Measurements from ENCODE around the gene PTPRG.
A peak's percentile ranks its signal among the peaks of the same experiment; 100 is the strongest.

PTPRG gene

DNA sequence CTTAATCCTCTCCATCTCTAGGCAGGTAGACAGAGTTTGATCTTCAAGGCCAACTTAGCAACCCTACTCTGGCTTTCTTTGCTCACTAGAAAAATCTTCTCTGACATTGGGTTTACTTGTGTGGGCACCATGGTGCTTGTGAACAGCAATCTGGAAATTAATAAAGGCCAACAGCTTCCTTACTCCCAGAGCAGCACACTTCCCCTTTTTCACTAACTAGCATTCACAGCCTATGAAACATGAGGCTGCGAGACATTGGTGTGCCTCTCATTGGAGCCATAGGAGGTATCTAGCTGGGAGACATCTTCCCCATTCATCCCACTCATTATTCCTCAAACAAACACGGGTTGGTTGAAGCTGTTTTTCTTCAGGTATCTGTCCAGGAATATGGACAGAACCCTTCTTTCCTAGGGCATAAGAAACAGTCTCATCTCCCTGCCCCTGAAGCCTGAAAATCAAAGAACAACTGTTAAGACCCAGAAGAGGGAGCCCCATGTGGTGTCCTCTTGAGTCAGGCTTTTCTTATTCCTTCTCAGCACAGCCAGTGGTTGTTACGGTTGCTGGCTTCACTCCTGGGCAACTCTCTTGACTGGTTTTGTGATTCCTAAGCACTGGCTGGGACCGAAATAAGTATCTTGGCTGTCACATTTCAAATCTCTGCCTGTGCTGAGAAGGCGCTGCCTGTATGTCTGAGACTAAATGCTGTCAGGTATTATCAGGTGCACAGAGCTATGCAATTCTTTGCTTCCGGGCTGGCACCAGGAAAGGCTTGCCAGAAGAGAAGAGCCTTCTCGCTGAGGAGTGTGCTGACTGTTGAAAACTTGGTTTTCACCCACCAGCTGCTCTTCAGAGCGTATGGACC lies 617.6 kb downstream of the PTPRG start:
- no peak for DNase-seq

GRCh38 chr3:62180514-62180913 lies 619.1 kb downstream of the PTPRG start:
- no peak for DNase-seq

DNA sequence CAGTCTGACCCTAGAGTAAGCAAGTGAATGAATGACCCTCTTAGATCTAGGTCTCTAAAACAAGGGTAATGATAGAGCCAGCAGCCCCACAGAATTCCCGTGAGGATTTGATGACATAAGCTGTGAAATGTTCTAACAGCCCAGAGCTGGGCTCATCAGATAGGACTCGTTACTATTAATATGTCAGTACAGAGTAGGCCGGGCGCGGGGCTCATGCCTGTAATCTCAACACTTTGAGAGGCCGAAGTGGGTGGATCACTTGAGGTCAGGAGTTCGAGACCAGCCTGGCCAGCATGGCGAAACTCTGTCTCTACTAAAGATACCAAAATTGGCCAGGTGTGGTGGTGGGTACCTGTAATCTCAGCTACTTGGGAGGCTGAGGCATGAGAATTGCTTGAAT lies 621.7 kb downstream of the PTPRG start:
- no peak for DNase-seq

GRCh38 chr3:62183969-62184368 lies 622.6 kb downstream of the PTPRG start:
- no peak for DNase-seq

- DNase-seq = no peak
These were observed 623.2 kb downstream of the PTPRG start for GRCh38 chr3:62184559-62184958.

DNA sequence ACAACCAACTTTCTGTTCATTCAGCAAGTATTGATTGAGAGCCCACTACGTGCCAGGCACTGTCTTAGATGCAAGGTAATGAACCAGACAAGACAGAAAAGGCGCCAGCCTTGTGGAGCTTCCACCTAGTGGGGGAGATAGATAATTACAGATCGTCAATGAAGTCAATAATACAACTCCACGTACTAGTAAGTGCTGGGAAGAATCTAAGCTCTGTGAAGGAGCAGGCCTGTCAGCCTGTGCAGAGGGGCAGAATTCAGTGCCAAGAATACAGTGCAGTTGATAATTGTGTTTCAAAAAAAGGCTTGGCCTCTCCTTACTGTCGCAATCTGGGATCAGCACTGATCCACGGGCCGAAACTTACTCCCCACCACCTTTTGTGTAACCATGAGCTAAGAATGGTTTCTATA lies 625.7 kb downstream of the PTPRG start:
- DNase-seq = no peak

GRCh38 chr3:62188681-62189375 lies 627.5 kb downstream of the PTPRG start:
- DNase-seq = peak; percentile 38 to 57

- no peak for DNase-seq
These were observed 628.0 kb downstream of the PTPRG start for GRCh38 chr3:62189376-62189698.

GRCh38 chr3:62192891-62193290 lies 631.5 kb downstream of the PTPRG start:
- no peak for DNase-seq

GRCh38 chr3:62193586-62194345 lies 632.4 kb downstream of the PTPRG start:
- DNase-seq = no peak

DNA sequence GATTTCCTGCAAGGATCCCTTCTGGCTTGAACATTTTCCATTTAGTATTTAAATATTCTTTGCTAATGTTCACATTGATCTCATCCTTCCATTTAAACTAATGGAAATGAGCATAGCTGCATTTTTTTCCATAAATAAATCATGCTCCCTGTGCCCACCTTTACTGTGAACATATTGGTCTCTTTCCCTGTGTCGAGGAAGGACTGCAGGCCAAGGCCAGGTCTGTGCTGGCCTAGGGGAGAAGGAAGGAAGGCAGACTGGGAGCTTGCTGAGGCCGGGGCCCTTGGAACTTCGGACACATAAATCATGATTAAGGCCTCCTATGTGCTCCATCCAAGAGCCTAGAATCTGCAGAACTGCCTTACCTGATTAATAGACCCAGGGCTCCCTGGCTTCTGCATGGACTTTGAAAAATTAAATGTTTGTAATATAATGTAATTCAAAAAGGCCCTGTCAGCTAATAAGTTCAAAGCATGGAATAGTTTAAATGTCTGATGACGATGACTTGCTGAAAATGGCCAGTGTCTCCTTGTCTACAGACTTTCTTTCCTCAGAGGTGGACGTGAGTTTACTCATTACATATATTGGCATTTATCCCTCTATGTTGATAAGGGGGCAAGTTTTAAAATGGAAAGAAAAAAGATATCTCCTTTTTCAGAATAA lies 636.1 kb downstream of the PTPRG start:
- DNase-seq = no peak

DNA sequence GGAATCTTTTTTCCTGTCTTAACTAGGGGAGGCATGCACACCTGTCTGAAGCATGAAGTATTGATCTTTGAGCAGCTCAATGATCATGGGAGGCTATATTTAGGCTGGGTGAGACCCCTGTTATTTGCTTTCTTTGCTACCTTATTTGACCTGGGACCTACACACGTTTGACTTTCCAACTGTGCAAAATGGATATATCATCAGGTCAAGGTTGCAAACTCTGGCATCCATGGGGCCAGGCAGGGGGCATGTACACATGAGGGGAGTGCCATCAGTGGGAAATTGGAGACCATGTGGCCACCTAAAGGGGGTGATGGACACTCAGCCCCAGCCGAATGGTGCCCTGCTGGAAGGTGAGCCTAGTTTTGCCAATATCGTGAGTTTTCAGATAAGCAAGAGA lies 637.8 kb downstream of the PTPRG start:
- DNase-seq = no peak

GRCh38 chr3:62201438-62202035 lies 640.2 kb downstream of the PTPRG start:
- DNase-seq = peak in 1 of 2 donors; percentile 19

DNA sequence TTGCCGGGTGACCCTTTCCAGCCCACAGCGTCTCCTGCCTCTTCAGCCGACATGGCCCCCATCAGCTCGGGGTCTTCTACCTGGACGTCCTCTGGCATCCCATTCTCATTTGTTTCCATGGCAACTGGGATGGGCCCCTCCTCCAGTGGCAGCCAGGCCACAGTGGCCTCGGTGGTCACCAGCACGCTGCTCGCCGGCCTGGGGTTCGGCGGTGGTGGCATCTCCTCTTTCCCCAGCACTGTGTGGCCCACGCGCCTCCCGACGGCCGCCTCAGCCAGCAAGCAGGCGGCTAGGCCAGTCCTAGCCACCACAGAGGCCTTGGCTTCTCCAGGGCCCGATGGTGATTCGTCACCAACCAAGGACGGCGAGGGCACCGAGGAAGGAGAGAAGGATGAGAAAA lies 641.8 kb downstream of the PTPRG start:
- no peak for DNase-seq

DNA sequence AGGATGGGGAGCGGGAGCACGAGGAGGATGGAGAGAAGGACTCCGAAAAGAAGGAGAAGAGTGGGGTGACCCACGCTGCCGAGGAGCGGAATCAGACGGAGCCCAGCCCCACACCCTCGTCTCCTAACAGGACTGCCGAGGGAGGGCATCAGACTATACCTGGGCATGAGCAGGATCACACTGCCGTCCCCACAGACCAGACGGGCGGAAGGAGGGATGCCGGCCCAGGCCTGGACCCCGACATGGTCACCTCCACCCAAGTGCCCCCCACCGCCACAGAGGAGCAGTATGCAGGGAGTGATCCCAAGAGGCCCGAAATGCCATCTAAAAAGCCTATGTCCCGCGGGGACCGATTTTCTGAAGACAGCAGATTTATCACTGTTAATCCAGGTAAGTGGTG lies 642.2 kb downstream of the PTPRG start:
- no peak for DNase-seq

DNA sequence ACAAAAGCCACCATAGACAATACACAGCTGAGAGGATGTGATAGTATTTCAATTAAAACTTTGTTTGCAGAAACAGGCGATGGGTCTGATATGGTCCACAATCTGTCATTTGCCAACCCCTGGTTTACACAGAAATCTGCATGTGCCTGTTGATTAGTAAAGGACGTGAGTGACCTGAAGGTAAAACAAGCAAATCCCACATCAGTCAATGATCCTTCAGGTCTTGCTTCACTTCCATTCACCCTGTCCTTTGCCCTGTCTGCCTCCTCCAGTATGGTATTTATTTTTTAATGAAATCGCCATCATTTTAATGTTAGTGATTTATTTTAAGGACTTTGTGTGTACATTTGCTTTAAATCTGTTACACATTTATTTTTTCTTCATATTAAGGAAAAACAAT lies 645.8 kb downstream of the PTPRG start:
- no peak for DNase-seq

DNA sequence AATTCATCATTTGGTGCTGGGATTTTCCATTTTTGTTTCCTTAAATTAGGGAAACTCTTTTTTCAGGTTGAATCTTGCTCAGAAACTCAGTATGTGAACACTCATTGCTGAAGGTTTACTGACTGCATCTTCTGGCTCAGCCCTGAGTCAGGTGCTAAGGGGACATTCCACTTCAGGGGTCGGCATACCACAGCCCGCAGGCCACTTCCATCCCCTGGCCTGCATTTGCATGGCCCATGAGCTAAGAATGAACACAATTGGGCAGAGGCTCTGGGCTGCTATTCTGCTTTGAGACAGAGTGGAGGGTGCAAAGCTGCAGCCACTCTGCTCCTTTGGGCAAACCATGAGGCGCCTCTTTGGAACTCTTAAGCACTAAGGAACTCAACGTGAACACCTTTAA lies 647.0 kb downstream of the PTPRG start:
- DNase-seq = no peak

- DNase-seq = no peak
These were observed 647.7 kb downstream of the PTPRG start for GRCh38 chr3:62209101-62209500.

GRCh38 chr3:62210011-62210410 lies 648.6 kb downstream of the PTPRG start:
- no peak for DNase-seq

- no peak for DNase-seq
These were observed 650.5 kb downstream of the PTPRG start for GRCh38 chr3:62211675-62212429.

GRCh38 chr3:62214850-62215249 lies 653.5 kb downstream of the PTPRG start:
- DNase-seq = no peak

GRCh38 chr3:62220616-62221015 lies 659.2 kb downstream of the PTPRG start:
- DNase-seq = no peak
